ENCODE results near the gene SFT2D1. TPM values are rescaled to one million over a fixed set of nuclear protein-coding genes. Genes with fewer than 3 reads are reported as not detected.
"Not testable (repeated sequence)": the region's sequence is repeated elsewhere in the genome, so short reads cannot be mapped to it uniquely, and the experiment has no call there.

The SFT2D1 gene
- total RNA-seq, 1 donor from 2014 or later: 60.8 TPM

GRCh38 chr6:166365221-166365620 lies 22.9 kb upstream of the SFT2D1 start:
- intact Hi-C loops (cut with micrococcal nuclease): no loop called here

GRCh38 chr6:166364456-166364855 lies 22.1 kb upstream of the SFT2D1 start:
- intact Hi-C loops (cut with micrococcal nuclease): no loop called here

- intact Hi-C loops (cut with micrococcal nuclease): not testable (repeated sequence)
Observed at GRCh38 chr6:166362427-166362826, 20.1 kb upstream of the SFT2D1 start.

GRCh38 chr6:166361077-166361429 lies 18.7 kb upstream of the SFT2D1 start:
- intact Hi-C loops (cut with micrococcal nuclease): no loop called here

- intact Hi-C loops (cut with micrococcal nuclease): no loop called here
Observed at GRCh38 chr6:166360243-166361076, 18.1 kb upstream of the SFT2D1 start.

- intact Hi-C loops (cut with micrococcal nuclease): no loop called here
Observed at GRCh38 chr6:166355552-166355951, 13.2 kb upstream of the SFT2D1 start.

- intact Hi-C loops (cut with micrococcal nuclease): no loop called here
Observed at GRCh38 chr6:166354965-166355364, 12.6 kb upstream of the SFT2D1 start.

GRCh38 chr6:166354143-166354542 lies 11.8 kb upstream of the SFT2D1 start:
- intact Hi-C loops (cut with micrococcal nuclease): no loop called here

GRCh38 chr6:166353507-166353906 lies 11.2 kb upstream of the SFT2D1 start:
- intact Hi-C loops (cut with micrococcal nuclease): no loop called here

- intact Hi-C loops (cut with micrococcal nuclease): no loop called here
Observed at GRCh38 chr6:166352923-166353322, 10.6 kb upstream of the SFT2D1 start.

- intact Hi-C loops (cut with micrococcal nuclease): no loop called here
Observed at GRCh38 chr6:166351715-166352285, 9.5 kb upstream of the SFT2D1 start.

GRCh38 chr6:166348305-166348949 lies 6.1 kb upstream of the SFT2D1 start:
- intact Hi-C loops (cut with micrococcal nuclease): loop anchor here (10.0 kb wide), 1 partner anchor 606 kb away; the partner anchor contains the start of gene RNASET2

- intact Hi-C loops (cut with micrococcal nuclease): loop anchor here (10.0 kb wide), 1 partner anchor 608 kb away; the partner anchor contains the start of gene RNASET2
Observed at GRCh38 chr6:166346965-166347364, 4.6 kb upstream of the SFT2D1 start.

- intact Hi-C loops (cut with micrococcal nuclease): loop anchor here (10.0 kb wide), 1 partner anchor 608 kb away; the partner anchor contains the start of gene RNASET2
Observed at GRCh38 chr6:166346449-166346848, 4.1 kb upstream of the SFT2D1 start.

GRCh38 chr6:166345672-166346071 lies 3.3 kb upstream of the SFT2D1 start:
- intact Hi-C loops (cut with micrococcal nuclease): loop anchor here (10.0 kb wide), 1 partner anchor 609 kb away; the partner anchor contains the start of gene RNASET2

GRCh38 chr6:166344921-166345320 lies 2.6 kb upstream of the SFT2D1 start:
- intact Hi-C loops (cut with micrococcal nuclease): loop anchor here (5.0 to 10.0 kb wide), 2 partner anchors 38 to 610 kb away; partner anchors contain the start of genes PRR18 and RNASET2

- intact Hi-C loops (cut with micrococcal nuclease): loop anchor here (5.0 to 10.0 kb wide), 2 partner anchors 37 to 611 kb away; partner anchors contain the start of genes PRR18 and RNASET2
Observed at GRCh38 chr6:166344240-166344639, 1.9 kb upstream of the SFT2D1 start.

- intact Hi-C loops (cut with micrococcal nuclease): loop anchor here (5.0 to 10.0 kb wide), 2 partner anchors 36 to 612 kb away; partner anchors contain the start of genes PRR18 and RNASET2
Observed at GRCh38 chr6:166343150-166343487, 774 bp upstream of the SFT2D1 start.

- intact Hi-C loops (cut with micrococcal nuclease): loop anchor here (1.0 to 10.0 kb wide), 5 partner anchors 9 to 613 kb away; partner anchors contain the start of genes PRR18, RNASET2 and RPS6KA2
Observed at GRCh38 chr6:166341977-166342348, 382 bp downstream of the SFT2D1 start.

- intact Hi-C loops (cut with micrococcal nuclease): loop anchor here (2.0 to 10.0 kb wide), 3 partner anchors 34 to 613 kb away; partner anchors contain the start of genes PRR18, RNASET2 and RPS6KA2
Observed at GRCh38 chr6:166341464-166341863, 881 bp downstream of the SFT2D1 start.

- intact Hi-C loops (cut with micrococcal nuclease): no loop called here
Observed at GRCh38 chr6:166338854-166339253, 3.5 kb downstream of the SFT2D1 start.

GRCh38 chr6:166336847-166337246 lies 5.5 kb downstream of the SFT2D1 start:
- intact Hi-C loops (cut with micrococcal nuclease): no loop called here
